ENCODE data around the gene GRIK4.

The GRIK4 gene

DNA sequence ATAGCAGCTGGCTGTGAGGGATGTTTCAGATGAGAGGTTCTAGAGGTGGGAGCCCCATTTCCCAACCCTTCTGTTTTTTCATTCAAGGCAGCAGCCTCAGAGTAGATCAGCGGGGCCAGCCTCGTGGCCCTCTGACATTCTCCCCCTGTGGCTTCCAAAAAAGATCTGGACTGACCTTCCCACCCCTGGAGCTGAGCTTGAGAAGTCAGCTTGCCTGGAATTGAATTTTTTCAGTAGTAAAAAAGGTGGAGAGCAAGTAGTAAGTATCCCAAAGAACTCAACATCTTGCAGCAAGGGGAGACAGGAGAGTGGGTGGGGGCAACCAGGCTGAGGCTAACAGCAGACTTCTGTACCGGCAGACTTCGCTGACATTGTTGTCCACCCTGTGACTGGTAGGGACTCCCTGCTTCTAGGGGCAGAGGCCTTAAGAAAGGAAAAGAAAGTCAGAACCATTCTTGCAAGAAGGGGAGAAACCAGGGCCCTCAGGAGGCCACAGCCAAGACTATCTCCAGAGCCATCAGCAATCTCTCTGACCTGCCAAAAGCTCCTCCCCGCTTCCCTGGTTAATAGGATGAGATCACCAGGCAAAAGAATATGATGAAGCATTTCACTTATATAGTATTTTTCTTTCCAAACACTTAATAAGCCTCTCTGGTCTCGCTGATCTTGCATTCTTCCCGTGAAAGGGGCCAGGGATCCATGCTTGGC lies 2.0 kb upstream of the GRIK4 start:
- no peak for DNase-seq (ENCODE audit: low read depth)

DNA sequence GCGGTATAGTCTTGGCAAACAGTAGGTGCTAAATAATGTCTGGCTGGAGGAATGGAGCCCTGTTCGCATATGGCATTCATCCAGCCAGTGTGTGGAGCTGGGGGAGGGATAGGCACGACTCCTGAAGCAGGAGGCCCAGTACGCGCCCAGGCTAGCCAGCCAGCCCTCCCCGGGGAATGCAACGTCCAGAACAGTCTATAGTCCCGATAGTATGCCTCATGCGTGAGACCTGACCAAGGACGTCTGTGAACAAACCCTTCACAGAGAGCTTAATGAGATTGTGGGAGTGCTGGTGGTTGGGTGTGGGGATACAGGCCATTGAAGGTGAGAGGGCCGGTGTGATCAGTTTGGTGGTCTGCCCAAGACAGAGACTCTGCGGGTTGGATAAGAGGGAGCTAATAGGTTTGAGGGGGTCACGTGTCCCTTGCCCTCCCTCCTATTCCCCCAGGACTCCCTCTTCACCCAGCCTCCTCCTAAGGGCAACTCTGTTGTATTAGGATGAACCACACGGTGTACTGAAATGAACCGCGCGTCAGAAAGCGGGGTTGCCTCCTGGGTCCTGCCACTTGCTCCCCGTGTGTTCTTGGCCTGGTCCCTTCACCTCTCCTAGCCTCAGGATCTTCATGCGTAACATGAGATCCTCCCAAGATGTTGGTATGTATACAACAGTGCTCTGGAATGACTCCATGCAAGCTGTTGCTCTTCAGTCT lies 987 bp upstream of the GRIK4 start:
- no peak for DNase-seq (ENCODE audit: low read depth)

DNA sequence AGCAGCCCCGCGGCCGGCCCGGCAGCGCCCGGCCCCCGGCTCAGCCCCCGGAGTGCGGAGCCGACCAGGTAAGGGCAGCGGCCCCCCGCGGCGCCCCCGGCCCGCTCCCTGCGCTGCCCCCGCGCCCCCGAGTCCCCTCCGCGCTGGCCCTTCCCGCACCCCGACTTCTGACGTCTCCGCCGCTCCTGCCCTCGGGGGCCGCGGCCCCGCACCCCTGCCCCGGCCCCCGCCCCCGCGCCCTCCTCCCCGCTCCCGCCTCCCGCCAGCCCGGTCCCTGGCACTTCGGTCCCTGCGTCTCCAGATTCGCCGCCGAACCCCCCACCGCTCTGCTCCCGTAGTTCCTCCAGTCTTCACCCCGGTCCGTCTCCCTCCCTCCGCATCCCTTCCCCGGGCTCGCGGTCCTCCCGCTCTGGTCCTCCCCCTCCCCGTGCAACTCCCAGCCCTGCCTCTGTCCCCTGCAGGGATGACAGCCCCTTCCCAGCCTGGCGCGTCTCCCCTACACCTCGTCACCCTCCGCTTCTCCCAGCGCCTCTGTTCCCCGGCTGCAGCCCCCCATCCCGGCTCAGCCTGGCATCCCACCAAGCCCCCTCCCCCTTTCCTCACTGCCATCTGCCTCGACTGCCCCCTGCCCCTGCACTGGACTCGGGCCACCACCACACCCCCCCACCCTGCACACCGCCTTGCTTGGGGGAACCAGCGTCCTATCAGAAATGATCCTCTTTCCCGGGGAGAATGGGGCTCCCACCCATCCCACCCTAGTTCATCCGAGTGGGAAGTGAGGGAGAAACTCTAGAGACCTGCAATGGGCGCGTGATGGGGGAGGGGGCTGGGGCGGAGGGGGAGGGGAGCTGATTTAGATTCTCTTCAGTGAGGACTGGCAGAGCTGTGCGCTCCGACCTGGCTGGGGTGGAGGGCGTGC lies 531 bp downstream of the GRIK4 start:
- no peak for DNase-seq (ENCODE audit: low read depth)

DNA sequence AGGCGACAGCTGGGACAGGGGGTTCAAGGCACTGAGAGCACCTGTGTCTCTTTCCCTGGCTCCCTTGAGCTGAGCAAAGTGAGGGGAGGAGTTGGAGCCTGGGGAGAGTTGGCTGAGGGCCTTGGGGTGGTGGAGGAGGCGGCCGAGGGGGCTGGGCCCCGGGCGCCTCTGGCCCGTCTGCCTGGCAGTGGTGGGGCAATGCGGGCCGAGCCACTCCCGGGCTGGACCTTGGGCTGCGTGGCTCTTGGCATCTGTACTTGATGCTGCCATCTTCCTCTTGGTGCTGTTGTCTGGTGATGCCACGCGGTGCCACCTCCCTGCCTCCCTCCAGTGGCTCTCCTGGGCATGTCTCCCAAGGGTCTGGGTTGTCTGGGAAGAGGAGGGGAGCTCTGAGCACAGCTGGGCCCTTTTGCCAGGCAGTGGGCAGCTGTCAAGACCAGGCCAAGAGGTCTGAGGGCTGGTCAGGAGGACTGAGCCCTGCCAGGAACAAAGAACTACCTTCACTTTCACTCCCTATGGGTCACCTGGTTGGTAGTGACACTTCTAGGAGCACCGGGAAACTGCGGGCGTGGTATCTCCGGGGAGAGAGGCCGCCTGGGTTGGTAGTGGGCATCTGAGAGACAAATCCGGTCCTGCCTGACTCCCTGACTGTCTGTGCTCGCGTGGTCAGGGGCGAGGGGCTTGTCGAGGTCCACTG lies 1.3 kb downstream of the GRIK4 start:
- no peak for DNase-seq (ENCODE audit: low read depth)

DNA sequence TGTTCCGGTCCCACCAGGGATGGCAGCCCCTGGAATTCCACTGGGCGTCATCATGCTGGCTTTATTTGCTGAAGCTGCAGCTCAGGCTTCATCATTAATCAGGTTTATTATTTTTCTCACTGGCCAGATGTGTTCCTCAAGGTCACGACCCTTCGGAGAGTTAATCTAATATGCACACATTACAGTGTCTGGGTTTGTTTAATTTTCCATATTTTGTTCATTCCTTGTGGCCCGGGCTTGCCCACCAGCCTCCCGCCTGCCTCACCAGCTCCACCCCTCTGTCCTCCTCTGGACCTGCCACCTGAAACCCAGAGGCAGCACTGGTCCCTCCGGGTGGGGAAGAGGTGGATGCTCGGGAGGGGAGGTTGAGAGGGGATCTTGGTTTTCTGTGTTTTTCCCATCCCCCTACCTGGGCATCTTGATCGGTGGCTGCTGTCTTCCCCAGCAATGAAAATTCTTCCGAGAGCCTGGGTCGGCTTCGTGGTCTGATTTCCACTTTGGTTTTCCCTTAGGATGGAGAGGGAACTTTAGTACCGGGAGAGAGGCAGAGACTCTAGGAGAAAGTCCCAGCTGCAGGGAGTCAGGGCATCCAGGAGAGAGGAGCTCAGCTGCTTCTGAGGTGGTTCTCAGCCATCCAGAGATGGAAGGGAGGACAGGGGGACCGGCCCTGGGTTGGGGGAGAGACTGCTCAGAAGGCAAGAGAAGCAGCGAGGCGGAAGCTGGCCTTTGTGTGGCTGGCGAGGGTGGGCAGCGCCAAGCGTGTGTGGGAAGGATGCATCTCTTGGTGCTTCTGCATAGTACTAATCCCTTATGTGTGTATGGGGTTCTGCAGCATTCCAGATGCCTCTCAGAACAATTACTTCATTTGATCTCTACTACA lies 2.1 kb downstream of the GRIK4 start:
- no peak for DNase-seq (ENCODE audit: low read depth)

DNA sequence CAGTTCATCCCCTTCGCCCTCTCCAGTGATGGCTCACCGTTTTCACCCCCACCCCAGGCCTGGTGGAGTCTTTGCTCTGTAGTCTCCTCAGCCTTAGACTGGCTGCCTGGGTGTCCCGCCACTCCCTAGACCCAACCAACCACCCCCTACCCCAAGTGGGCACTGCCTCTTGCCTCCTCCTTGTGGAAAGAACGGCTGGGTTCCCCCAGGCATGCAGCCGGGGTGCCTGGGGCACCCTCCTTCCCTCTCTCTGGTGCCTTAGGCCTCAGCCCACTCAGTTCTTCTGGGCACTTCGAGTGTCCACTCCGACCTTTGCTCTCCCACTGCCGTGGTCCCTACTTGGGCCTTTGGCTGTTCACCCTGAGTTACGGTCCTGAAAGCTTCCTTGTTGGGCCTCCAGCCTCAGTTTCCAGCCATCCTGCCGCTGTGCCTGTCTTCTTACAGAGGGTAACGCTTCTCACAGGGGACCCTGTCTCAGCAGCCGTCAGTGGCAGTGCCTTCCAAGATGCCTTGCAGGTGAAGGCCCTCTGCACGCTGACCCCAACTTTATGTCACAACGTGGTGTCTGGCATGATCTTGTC lies 3.1 kb downstream of the GRIK4 start:
- DNase-seq (ENCODE audit: low read depth) = no peak

DNA sequence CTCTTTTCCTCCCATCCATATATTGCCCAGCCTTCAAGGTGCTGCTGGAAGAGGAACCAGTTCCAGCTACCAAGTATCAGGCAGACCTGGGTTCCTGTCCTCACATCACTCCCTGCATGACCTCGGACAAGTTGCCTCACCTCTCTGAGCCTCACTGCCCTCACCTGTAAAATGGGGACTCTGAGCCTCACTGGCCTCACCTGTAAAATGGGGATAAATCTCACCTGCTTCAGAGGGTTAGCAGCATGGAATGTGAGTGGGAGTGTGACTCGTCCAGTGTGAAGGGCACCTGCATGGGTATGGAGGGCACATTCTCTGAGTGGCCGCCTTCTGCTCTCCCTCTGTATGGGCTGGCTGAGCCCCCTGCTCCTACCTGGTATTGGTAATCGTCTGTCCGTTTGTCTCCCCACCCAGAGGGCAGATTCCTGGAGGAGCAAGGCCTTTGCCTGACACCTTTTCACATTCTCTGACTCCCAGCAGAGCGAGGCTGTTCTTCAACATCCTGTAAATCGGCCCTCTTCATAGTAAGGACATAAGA lies 3.7 kb downstream of the GRIK4 start:
- no peak for DNase-seq (ENCODE audit: low read depth)

DNA sequence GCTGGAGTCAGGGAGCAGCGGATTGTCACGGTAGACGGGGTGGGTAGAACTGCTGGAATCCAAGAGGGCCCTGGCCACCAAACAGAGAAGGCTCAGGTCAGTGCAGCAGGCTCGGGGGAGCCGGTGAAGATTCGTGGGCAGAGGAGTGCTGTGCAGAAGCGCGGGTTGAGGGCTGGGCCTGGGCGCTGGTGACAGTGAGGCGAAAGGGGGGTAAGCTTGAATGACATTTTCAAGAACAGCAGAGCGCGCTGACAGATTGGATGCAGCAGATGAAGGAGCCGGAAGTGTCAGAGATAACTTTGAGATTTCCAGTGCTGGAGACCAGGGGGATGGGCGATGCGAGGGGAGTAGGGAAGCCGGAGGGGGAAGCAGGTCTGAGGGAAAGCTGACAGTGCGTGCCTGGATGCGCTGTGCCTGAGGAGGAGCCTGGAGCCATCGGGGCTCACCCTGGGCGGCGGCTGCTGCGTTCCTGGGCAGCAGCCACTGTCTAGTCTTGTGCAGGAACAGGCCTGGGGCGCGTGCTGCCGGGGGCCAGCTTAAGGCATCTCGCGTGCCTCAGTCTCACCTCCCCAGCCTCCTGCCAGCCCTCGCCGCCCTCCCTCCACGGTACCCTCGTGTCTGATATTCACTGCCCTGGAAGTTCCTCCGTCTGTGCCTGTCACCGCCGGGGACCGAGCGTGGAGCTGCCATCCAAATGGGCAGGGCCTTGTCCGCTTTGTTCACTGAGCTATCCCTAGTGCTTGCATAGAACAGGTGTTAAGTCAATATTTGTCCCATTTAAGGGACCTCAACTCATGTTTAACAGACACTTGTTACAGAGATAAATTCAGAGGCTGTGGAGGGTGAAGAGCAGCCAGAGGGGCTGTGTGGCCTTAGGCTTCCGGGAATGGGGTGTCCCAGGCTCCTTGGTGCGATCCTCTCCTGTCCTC lies 5.2 kb downstream of the GRIK4 start:
- DNase-seq (ENCODE audit: low read depth) = no peak

DNA sequence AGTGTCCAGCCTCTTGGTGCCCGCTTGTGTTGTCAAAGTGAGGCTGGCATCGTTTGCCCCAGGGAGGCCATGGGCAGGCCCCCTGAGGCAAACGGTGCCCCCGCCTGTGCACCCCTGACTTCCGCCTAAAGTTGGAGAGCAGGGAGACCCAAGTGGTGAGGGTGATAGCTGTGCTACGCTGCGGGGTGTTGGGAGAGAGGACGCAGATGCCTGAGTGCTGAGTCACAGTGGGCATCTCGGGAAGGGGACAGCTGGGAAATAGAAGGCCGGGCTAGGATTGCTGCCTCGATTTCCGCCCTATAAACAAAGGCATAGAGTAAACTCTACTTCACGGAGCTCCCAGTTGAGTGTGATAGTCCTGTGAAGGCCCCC lies 5.8 kb downstream of the GRIK4 start:
- no peak for DNase-seq (ENCODE audit: low read depth)

DNA sequence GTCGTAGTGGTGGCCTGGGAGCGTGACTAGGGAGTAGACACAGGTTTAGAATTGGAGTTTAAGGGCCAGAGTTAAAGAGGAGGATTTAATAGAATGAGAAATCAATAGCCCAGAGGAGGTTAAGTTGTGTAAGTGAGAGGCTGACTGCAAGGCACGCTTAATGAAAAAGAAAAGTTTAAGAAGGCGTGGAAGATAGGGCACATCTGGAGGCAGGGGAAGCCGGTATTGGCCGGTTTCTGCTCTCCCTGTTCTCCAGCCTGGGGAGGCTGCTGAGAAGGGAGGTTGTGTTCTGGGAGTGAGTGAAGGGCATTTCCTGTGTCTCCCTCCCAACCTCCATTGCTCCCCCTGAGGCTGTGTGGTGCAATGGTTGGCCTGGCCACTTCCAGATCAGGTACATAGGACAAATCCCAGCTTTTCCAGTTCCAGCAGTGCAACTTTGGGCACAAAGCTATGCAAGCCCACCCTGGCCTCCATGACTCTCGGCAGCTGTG lies 6.3 kb downstream of the GRIK4 start:
- DNase-seq (ENCODE audit: low read depth) = no peak

DNA sequence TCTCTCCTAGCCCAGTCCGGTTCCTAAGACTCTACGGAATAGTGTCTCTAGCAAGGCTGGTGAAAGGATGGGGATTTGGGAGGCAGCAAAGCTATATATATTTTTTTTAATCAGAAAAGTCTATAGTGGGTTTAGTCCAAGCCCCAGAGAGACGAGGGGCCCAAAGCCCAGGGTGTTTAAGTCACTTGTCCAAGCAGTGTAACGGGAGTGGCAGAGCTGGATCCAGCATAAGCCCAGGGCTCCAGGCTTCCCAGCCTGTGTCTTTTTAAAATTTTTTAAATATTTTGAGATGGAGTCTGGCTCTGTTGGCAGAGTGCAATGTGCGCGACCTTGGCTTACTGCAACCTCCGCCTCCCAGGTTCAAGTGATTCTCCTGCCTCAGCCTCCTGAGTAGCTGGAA lies 6.8 kb downstream of the GRIK4 start:
- DNase-seq (ENCODE audit: low read depth) = no peak

DNA sequence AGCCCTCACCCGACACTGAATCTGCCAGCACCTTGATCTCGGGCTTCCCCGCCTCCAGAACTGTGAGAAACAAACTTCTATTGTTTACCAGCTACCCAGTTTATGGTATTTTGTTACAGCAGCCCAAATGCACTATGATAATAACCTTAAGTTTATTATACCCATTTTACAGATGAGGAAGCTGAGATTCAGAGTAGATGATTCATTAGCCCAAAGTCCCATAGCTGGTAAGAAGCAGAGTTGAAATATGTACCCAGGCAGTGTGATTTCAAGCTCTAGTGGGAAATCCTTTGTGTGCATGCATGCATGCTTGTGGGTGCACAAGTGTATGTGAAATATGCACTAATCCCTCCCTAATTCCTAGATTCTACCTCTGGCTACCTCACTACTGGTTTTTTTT lies 7.9 kb downstream of the GRIK4 start:
- no peak for DNase-seq (ENCODE audit: low read depth)

DNA sequence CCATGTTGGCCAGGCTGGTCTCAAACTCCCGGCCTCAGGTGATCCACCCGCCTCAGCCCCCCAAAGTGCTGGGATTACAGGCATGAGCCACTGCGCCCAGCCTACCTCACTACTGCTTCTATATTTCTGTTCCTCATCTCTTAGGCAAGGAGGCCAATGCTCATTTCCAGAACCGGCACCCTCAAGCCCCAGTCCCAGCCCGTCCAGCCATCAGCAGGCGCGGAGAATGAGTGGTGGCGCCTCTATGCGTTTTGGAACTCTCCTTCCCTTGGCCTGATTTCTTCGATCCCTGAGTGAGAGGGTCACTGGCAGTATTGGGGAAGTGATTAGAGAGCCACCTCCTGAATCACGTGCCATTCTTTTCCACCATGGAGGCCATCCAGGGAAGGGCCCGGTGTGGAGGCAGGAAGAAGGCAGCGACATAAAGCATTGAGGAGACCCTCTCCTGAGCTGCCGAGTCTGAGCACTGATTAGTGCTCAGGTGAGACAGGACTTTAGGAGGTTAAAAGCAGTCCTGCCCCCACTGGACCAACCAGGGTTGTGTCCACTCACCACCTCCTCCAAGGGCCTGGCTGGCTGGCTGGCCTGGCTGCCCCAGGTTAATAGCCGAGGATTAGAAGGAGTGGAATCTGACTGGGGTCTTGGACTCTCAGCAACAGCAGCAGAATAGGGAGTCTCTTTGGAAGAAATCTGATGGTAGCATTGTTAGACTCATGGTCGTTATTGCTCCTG lies 8.7 kb downstream of the GRIK4 start:
- no peak for DNase-seq (ENCODE audit: low read depth)

DNA sequence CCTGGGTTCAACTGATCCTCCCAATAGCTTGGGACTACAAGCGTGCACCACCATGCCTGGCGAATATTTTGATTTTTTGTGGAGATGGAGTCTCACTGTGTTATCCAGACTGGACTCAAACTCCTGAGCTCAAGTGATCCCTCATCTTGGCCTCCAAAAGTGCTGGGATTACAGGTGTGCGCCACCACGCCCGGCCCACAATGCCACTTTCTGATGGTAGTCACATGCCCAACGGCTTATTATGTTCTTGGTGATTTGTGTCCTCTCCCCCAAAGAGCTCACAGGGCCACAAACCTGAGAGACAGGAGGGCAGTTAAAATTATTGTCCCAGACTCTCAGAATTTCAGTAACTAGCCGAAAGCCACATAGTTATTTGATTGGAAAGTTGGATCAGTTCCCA lies 9.6 kb downstream of the GRIK4 start:
- DNase-seq (ENCODE audit: low read depth) = no peak

DNA sequence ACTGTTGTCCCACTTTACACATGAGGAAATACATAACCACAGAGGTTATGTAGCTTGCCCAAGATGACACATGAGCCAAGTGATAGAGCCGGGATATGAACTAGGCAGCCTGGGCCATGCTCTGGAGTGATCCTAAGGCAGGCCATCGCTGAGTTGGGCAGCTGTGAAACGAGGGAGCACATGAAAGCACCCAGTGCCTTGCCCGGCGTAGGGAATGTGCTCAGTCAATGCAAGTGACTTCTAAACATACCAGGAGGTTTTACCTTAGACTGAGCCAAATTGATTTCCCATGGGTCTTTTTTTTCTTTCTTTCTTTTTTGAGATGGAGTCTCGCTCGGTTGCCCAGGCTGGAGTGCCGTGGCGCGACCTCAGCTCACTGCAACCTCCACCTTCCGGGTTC lies 10.5 kb downstream of the GRIK4 start:
- DNase-seq (ENCODE audit: low read depth) = no peak

DNA sequence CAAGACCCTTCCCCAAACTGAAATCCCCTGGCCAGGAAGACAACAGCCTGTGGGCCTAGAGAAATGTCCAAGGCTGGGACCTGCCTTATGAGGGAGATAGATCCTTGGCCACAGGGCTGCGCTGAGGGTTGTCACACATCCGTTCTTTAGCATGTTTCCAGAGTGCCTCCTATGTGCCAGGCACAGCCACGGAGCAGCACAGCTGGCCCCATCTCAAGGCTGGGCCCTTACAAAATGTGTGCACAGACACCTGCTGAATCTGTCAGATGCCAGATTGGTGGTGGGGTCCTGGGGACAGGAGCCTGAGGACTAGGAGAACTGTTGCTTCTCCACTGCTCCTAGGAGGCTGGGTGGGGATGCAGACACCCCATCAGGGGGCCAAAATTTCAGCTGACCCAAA lies 11.2 kb downstream of the GRIK4 start:
- no peak for DNase-seq (ENCODE audit: low read depth)

DNA sequence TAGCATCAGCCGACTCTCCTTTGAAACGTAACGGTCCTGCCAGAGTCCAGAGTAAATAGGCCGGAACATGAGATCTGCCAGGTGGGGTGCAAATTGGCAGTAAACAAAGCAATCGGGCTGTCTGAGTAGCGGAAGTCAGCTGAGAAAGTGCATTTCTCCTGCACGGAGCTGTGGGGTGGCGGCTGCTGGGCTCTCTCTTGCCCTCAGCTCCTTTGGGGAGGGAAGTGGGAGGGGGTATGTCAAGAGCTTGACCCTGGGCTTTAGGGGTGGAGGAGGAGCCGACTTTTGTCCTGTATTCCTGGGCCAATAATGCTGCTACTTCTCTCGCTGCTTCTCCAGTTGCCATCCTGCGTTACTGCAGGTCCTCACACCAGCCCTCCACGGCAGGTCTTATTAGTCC lies 11.6 kb downstream of the GRIK4 start:
- DNase-seq (ENCODE audit: low read depth) = no peak

DNA sequence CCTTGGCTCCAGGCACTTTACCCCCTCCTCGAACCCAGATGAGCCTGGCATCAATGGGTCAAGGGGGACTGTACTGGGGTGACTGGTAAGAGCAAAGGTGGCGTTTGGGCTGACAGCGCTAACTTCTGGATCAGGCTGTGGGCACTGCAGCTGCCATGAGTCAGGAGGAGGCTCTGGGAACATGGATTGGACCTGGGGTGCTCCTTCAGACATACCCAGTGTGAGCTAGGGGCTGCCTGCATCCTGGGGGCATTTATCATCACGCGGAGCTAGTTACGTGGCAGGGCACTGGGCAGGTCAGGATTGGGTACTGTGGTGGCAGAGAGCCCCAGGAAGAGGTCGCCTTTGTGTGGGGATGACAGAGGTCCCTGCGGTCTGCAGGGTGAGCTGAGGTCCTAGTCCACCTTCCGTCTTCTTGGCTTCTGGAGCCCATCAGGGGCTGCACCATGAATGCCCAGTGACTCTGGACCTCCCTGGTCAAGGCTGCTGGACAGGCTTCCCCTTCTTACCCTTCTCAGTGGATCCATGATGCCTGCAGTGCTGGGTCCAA lies 13.1 kb downstream of the GRIK4 start:
- no peak for DNase-seq (ENCODE audit: low read depth)

Measured in HS-5 (cell line).